Prostate gland (tissue), 2 donors: ENCODE results near the gene CDC42SE1. TPM values are rescaled to one million over a fixed set of nuclear protein-coding genes. Genes with fewer than 3 reads are reported as not detected.

Source experiments
- DNase-seq: peaks from one replicate; pipeline ENCODE4 v3.0.0-alpha.2; 2019; ENCODE audit warnings: low spot score
- H3K27ac ChIP-seq, 2 donors: fragments of 200-600 bp; sonication (generic); 2 replicates each; pipeline ENCODE4 v1.5.1; 2017 to 2019
- H3K27me3 ChIP-seq: fragments of 200-600 bp; sonication (generic); replicated peaks from 2 replicates; pipeline ENCODE4 v1.5.1; 2019; ENCODE audit not compliant: insufficient read depth
- H3K36me3 ChIP-seq, 2 donors: fragments of 200-600 bp; sonication (generic); 1 replicate in 1 of 2; 2 replicates in 1 of 2; pipeline versions ENCODE4 v1.5.1 to v1.8.1; 2017 to 2019
- H3K4me1 ChIP-seq: fragments of 200-600 bp; sonication (generic); replicated peaks from 2 replicates; pipeline ENCODE4 v1.5.1; 2019
- H3K4me3 ChIP-seq, 2 donors: fragments of 200-600 bp; sonication (generic); 2 replicates each; pipeline ENCODE4 v1.5.1; 2017 to 2019
- H3K9me3 ChIP-seq: fragments of 200-600 bp; sonication (generic); 2 replicates; pipeline ENCODE4 v1.5.1; 2017
- POLR2A ChIP-seq: fragments of 450-650 bp; IDR thresholded peaks from one replicate; pipeline ENCODE4 v1.6.1; 2016; ENCODE audit warnings: antibody characterized with exemption, mild to moderate bottlenecking
- POLR2AphosphoS5 ChIP-seq: sonication (generic); formaldehyde crosslinking; IDR thresholded peaks from one replicate; pipeline ENCODE4 v1.6.1; 2017; ENCODE audit warnings: antibody characterized with exemption
- WGBS: methylation state at CpG from one replicate; pipeline ENCODE4 v1.1.5; 2018; 5-methylcytosine and 5-hydroxymethylcytosine counted together
- intact Hi-C: fragments of 100-400 bp; cut with DNase I; formaldehyde crosslinking; loops from one replicate; pipeline ENCODE4 v1.14.2; 2022
- total RNA-seq, 2 donors: library from RNA; depleted of rRNA; stranded (reverse); fragments of >200 nt; gene quantifications; one replicate each; pipeline ENCODE4 v1.1.0, GENCODE V29; 2016
- TF ChIP-seq, protein P1 (sequence below), 4 experiments: fragments of 200-600 bp in 2 of 4; fragments of 450-650 bp in 2 of 4; sonication (generic) in 2 of 4; IDR thresholded peaks; 1 replicate in 3 of 4; 2 replicates in 1 of 4; pipeline ENCODE4 v1.5.1; 2016 to 2019; ENCODE audit warnings: antibody characterized with exemption in 4 of 4, mild to moderate bottlenecking in 2 of 4, moderate library complexity in 2 of 4

Gene CDC42SE1
- total RNA-seq, 2 donors from 2014 or later, result 66.6 to 67.4 TPM

DNA sequence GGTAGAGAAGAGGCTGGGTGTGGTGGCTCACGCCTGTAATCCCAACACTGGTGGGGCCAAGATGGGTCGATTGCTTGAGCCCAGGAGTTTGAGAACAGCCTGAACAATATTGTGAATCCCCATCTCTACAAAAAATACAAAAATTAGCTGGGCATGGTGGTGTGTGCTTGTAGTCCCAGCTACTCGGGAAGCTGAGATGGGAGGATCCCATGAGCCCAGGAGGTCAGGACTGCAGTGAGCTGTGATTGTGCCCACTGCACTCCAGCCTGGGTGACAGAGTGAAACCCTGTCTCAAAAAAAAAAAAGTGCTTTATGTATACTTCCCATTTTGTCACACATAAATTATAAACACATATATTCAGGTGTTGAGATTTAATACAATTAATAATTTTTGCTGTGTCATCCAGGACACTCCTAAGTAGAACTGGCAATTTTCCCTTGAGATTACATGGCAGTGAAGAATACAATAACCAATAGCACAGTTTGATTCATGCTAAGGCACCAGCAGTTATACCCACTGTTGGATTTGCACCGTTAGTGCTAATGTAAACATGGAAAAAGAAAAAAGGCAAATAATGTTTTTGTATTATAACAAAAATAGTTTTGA is 26.6 kb upstream of the CDC42SE1 start:
- TF ChIP-seq, protein P1, sequence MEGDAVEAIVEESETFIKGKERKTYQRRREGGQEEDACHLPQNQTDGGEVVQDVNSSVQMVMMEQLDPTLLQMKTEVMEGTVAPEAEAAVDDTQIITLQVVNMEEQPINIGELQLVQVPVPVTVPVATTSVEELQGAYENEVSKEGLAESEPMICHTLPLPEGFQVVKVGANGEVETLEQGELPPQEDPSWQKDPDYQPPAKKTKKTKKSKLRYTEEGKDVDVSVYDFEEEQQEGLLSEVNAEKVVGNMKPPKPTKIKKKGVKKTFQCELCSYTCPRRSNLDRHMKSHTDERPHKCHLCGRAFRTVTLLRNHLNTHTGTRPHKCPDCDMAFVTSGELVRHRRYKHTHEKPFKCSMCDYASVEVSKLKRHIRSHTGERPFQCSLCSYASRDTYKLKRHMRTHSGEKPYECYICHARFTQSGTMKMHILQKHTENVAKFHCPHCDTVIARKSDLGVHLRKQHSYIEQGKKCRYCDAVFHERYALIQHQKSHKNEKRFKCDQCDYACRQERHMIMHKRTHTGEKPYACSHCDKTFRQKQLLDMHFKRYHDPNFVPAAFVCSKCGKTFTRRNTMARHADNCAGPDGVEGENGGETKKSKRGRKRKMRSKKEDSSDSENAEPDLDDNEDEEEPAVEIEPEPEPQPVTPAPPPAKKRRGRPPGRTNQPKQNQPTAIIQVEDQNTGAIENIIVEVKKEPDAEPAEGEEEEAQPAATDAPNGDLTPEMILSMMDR (IDR thresholded peaks at IDR 0.05), result no peak
- no peak for TF ChIP-seq POLR2AphosphoS5
- TF ChIP-seq POLR2A, result no peak
- WGBS, result 74% methylated on average over 4 of the region's 4 CpGs
- no peaks in the 10 kb centered on the region for H3K4me1 ChIP-seq
- no peak overlapping the region for H3K4me3 ChIP-seq
- intact Hi-C loops, result no loop called here
- no peaks in the 10 kb centered on the region for H3K9me3 ChIP-seq
- no peak for DNase-seq
- H3K27me3 ChIP-seq, result no peaks in the 10 kb centered on the region
- no peaks in the 10 kb centered on the region for H3K36me3 ChIP-seq
- H3K27ac ChIP-seq, result no peak overlapping the region

- TF ChIP-seq, protein P1 (IDR thresholded peaks at IDR 0.05), result no peak
- no peak for TF ChIP-seq POLR2AphosphoS5
- no peak for TF ChIP-seq POLR2A
- DNase-seq, result no peak
- no peak overlapping the region for H3K4me3 ChIP-seq
- intact Hi-C loops, result no loop called here
- H3K27ac ChIP-seq, result no peak overlapping the region
- H3K9me3 ChIP-seq, result no peaks in the 10 kb centered on the region
- WGBS, result 81% methylated on average over 13 of the region's 13 CpGs
- no peaks in the 10 kb centered on the region for H3K36me3 ChIP-seq
- peaks cover 2% of the 10 kb centered on the region for H3K4me1 ChIP-seq
- no peaks in the 10 kb centered on the region for H3K27me3 ChIP-seq
These were observed 12.8 kb upstream of the CDC42SE1 start for GRCh38 chr1:151072224-151072623.

DNA sequence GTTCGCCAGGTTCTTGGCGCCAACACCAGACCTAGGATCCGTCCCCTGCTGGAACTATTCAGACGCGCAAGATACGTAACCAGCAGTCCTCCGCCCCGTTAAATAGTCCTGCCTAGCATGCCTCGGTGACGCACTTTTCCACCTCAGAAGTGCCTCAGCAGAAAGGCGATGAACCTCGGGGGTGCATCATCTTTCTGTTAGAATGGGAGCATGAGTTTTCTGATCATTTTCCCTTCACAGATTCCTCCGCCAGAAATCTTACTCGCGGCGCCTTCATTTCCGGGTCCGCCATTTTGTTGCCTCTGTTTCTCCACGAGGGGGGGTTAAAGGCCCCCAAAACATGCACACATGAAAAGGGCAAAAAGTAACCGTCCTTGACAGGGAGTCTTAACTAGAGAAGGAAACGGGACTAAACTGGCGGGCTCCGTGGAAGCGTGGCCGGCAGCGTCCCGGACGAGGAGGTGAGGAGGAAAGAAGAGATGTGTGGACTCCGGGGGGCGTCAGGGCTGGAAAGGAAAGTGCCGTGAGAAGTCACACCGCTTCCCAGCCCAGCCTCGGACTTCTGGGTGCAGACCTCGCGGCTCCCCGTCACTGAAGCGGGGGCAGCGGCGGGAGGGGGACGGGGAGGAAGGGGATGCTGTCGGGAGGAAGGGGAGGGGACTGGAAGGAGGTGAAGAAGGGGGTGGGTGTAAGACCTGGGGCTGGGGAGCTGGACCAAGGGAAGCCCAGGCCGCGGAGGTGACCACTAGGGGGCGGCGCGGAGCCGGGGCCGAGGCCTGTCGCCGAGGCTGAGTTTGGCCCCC is 11.3 kb upstream of the CDC42SE1 start, which contains the start of gene GABPB2:
Gene GABPB2, plus strand, starts transcription at position 288 of the 803 bp plus-strand sequence. CDS start 17,429 bp downstream, outside the sequence.
- peak within 1 kb of the TSS; percentile 90 to 92 for H3K4me3 ChIP-seq
- H3K4me1 ChIP-seq, result peaks cover 2% of the 10 kb centered on the region
- 1% methylated on average over 50 of the region's 50 CpGs for WGBS
- TF ChIP-seq POLR2A (no peak), POLR2AphosphoS5 (peak; percentile 87)
- TF ChIP-seq, protein P1 (IDR thresholded peaks at IDR 0.05), result peak; percentile 76 to 90 (median 86)
- H3K36me3 ChIP-seq, result no peaks in the 10 kb centered on the region
- H3K27ac ChIP-seq, result peak within 1 kb of the TSS; percentile 99 to 100
- H3K9me3 ChIP-seq, result no peaks in the 10 kb centered on the region
- H3K27me3 ChIP-seq, result no peaks in the 10 kb centered on the region
- intact Hi-C loops, result no loop called here
- DNase-seq, result peak; percentile 88

DNA sequence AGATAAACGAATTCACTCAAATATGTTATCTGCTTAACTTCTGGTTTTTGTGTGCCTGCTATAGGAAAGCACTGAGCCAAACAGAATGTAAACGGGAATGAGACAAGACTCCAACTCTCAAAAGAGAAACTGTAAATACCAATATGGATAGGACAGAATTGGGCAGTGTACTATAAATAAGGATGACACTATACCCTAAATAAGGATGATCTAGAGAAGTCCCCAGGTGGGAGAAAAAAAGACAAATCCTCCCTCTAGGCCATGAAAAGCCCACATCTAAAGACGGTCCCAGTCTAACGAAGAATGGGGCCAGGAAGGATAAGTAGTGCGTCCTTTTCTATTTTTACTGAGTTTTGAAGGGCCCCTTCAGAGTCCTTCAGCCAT is 9.7 kb upstream of the CDC42SE1 start:
- H3K4me3 ChIP-seq, result no peak overlapping the region
- WGBS, result 83% methylated on average over 5 of the region's 5 CpGs
- no peaks in the 10 kb centered on the region for H3K27me3 ChIP-seq
- H3K27ac ChIP-seq, result no peak overlapping the region
- DNase-seq, result no peak
- TF ChIP-seq, protein P1 (IDR thresholded peaks at IDR 0.05), result no peak
- no peak for TF ChIP-seq POLR2A
- no peak for TF ChIP-seq POLR2AphosphoS5
- H3K9me3 ChIP-seq, result no peaks in the 10 kb centered on the region
- H3K4me1 ChIP-seq, result peaks cover 2% of the 10 kb centered on the region
- intact Hi-C loops, result loop anchor here (5.0 kb wide), 1 partner anchor 78 kb away; the partner anchor contains the start of gene SEMA6C
- H3K36me3 ChIP-seq, result no peaks in the 10 kb centered on the region
